ENCODE data around the gene AGPAT3.

Gene AGPAT3

GRCh38 chr21:43884012-43884860 lies 19.2 kb downstream of the AGPAT3 start (continued):
- no peak for TF ChIP-seq ZBTB7A (tag by site-specific recombination; IDR thresholded peaks at IDR 0.05; ENCODE audit: low read depth)
- TF ChIP-seq ZBTB21 (tag by site-specific recombination; IDR thresholded peaks at IDR 0.05) = no peak
- no peak for TF ChIP-seq ZNF626 (tag by site-specific recombination; IDR thresholded peaks at IDR 0.05)
- TF ChIP-seq ZNF10 (tag by site-specific recombination; IDR thresholded peaks at IDR 0.05) = no peak
- 0 out of 2 replicates have a peak, but pooled peaks have one; percentile 68 for TF ChIP-seq TCF7L2 (IDR thresholded peaks at IDR 0.05; ENCODE audit: borderline replicate concordance, low read depth, low read length)
- peak; percentile 33; the same call in 1 of the 2 replicates for TF ChIP-seq SP3 (tag by site-specific recombination; IDR thresholded peaks at IDR 0.05)
- TF ChIP-seq ZFP37 (tag by site-specific recombination; IDR thresholded peaks at IDR 0.05) = no peak
- peak; percentile 70 for TF ChIP-seq OSR2 (tag by site-specific recombination; IDR thresholded peaks at IDR 0.05)
- TF ChIP-seq ZNF302 (tag by site-specific recombination; IDR thresholded peaks at IDR 0.05; ENCODE audit: low read depth) = no peak
- no peak for TF ChIP-seq ZNF239 (tag by site-specific recombination; IDR thresholded peaks at IDR 0.05)
- TF ChIP-seq ZNF510 (tag by site-specific recombination; IDR thresholded peaks at IDR 0.05; ENCODE audit: insufficient replicate concordance) = no peak
- TF ChIP-seq, protein P1, sequence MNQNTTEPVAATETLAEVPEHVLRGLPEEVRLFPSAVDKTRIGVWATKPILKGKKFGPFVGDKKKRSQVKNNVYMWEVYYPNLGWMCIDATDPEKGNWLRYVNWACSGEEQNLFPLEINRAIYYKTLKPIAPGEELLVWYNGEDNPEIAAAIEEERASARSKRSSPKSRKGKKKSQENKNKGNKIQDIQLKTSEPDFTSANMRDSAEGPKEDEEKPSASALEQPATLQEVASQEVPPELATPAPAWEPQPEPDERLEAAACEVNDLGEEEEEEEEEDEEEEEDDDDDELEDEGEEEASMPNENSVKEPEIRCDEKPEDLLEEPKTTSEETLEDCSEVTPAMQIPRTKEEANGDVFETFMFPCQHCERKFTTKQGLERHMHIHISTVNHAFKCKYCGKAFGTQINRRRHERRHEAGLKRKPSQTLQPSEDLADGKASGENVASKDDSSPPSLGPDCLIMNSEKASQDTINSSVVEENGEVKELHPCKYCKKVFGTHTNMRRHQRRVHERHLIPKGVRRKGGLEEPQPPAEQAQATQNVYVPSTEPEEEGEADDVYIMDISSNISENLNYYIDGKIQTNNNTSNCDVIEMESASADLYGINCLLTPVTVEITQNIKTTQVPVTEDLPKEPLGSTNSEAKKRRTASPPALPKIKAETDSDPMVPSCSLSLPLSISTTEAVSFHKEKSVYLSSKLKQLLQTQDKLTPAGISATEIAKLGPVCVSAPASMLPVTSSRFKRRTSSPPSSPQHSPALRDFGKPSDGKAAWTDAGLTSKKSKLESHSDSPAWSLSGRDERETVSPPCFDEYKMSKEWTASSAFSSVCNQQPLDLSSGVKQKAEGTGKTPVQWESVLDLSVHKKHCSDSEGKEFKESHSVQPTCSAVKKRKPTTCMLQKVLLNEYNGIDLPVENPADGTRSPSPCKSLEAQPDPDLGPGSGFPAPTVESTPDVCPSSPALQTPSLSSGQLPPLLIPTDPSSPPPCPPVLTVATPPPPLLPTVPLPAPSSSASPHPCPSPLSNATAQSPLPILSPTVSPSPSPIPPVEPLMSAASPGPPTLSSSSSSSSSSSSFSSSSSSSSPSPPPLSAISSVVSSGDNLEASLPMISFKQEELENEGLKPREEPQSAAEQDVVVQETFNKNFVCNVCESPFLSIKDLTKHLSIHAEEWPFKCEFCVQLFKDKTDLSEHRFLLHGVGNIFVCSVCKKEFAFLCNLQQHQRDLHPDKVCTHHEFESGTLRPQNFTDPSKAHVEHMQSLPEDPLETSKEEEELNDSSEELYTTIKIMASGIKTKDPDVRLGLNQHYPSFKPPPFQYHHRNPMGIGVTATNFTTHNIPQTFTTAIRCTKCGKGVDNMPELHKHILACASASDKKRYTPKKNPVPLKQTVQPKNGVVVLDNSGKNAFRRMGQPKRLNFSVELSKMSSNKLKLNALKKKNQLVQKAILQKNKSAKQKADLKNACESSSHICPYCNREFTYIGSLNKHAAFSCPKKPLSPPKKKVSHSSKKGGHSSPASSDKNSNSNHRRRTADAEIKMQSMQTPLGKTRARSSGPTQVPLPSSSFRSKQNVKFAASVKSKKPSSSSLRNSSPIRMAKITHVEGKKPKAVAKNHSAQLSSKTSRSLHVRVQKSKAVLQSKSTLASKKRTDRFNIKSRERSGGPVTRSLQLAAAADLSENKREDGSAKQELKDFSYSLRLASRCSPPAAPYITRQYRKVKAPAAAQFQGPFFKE (tag by site-specific recombination; IDR thresholded peaks at IDR 0.05; ENCODE audit: borderline replicate concordance) = no peak
- TF ChIP-seq, protein P2, sequence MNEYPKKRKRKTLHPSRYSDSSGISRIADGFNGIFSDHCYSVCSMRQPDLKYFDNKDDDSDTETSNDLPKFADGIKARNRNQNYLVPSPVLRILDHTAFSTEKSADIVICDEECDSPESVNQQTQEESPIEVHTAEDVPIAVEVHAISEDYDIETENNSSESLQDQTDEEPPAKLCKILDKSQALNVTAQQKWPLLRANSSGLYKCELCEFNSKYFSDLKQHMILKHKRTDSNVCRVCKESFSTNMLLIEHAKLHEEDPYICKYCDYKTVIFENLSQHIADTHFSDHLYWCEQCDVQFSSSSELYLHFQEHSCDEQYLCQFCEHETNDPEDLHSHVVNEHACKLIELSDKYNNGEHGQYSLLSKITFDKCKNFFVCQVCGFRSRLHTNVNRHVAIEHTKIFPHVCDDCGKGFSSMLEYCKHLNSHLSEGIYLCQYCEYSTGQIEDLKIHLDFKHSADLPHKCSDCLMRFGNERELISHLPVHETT (tag by site-specific recombination; IDR thresholded peaks at IDR 0.05) = no peak; the same call in 1 of the 2 replicates
- peak; percentile 55; the same call in 1 of the 2 replicates for TF ChIP-seq KLF8 (tag by site-specific recombination; IDR thresholded peaks at IDR 0.05)
- no peak for TF ChIP-seq ZNF521 (tag by site-specific recombination; IDR thresholded peaks at IDR 0.05)
- no peak for TF ChIP-seq ZNF473 (tag by site-specific recombination; IDR thresholded peaks at IDR 0.05)
- no peak for TF ChIP-seq PRDM10 (tag by site-specific recombination; IDR thresholded peaks at IDR 0.05)
- TF ChIP-seq ZNF488 (tag by site-specific recombination; IDR thresholded peaks at IDR 0.05) = no peak
- no peak for TF ChIP-seq GLI4 (tag by site-specific recombination; IDR thresholded peaks at IDR 0.05)
- TF ChIP-seq ZNF621 (tag by site-specific recombination; IDR thresholded peaks at IDR 0.05) = no peak
- no peak for TF ChIP-seq YY1 (tag by site-specific recombination; IDR thresholded peaks at IDR 0.05)
- TF ChIP-seq, protein P3, sequence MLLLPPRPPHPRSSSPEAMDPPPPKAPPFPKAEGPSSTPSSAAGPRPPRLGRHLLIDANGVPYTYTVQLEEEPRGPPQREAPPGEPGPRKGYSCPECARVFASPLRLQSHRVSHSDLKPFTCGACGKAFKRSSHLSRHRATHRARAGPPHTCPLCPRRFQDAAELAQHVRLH (tag by site-specific recombination; IDR thresholded peaks at IDR 0.05) = no peak
- peak; percentile 17; the same call in 1 of the 2 replicates for TF ChIP-seq ZFP69B (tag by site-specific recombination; IDR thresholded peaks at IDR 0.05)
- peak; percentile 79 for TF ChIP-seq ZNF600 (tag by site-specific recombination; IDR thresholded peaks at IDR 0.05)
- no peak for TF ChIP-seq ZNF26 (tag by site-specific recombination; IDR thresholded peaks at IDR 0.05)
- no peak for TF ChIP-seq ZNF544 (tag by site-specific recombination; IDR thresholded peaks at IDR 0.05)
